Cerebellar cortex (tissue), 1 donor: Measurements from ENCODE around the gene OR6A2.

Source experiments
- DNase-seq: peaks from one replicate; pipeline ENCODE4 v3.0.0-alpha.2; 2015; ENCODE audit warnings: low spot score

The OR6A2 gene

DNA sequence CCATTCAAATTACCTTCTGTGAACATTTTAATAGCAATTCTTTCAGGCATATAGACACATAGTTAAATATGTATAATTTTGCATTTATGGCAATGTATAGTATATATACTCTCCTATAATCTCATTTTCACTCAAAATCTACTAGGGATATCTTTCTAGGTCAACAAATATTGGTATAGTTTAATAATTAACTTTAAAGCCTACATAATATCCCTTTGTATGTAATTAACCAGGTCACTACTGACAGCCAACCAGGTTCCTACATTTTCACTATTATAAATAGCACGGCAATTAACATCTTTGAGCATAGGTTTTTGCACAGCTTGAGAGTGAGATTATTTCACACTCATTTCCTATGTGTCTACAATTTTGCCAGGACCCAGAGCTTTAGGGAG is 43.5 kb downstream of the OR6A2 start:
- no peak for DNase-seq

DNA sequence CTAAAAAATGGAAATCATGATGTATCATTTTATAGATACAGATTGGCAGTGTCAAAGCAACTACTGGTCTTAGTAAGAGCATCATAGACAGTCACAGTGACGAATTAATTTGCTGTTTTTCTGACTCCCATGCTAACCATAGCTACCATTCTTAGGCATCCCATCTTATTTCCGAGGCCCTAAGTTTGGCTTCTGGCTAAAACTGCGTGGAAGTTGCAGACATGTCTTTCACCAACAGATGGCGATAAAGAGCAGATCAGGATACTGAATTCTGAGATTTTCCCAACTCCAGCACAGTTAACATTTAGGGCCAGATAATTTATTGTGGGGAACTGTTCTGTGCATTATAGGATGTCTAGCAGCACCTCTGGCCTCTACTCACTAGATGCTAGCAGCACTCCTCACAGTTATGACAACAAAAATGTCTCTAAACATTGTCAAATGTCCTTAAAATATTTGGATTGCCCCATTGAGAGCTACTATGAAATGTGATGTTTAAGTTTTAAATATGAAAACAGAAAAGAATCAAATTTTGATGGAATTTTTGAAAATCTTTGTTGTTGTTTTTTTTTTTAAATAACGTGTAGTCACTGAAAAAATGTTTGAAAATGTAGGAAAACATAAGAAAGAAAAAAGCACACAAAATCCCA is 44.1 kb downstream of the OR6A2 start:
- peak; percentile 49 for DNase-seq

DNA sequence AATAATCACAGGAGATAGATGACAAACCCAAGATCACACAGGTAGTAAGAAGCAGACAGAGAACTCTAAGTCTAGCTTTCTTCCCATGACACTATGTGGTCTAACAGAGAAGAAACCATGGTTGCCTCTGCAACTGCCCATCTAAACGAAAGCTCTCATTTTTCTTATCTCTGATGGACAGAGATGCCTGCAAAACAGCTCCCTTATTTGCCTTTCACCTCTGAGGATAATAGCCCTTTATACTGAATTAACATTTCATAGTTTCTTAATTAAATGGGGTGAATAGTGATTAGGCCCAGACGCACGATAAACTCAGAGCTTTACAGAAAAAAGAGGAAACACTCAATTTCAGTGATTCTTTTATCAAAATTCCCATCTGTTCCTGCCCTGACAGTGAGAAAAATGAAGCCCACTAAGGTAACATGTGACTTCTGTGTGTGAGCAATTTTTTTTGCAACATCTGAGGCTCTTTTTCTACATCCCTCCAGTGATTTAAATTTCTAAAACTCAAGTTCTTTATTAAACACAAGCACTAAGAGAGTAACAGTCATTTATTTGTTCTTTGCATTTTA is 52.3 kb downstream of the OR6A2 start:
- DNase-seq, result no peak

DNA sequence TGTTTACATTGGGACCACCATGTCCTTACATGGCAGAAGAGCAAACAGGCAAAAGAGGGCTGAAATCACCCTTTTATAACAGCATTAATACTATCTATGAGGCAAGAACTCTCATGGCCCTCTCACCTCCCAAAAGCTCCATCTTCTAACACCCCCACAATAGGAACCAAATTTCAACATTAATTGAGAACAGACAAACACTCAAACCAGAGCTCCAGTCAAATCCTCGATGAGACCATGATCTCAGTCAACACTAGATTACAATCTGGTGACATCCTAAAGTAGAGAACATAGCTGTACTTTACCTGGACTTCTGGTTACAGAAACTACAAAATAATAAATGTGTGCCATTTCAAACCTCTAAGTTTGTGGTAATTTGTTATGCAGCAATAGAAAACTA is 52.9 kb downstream of the OR6A2 start:
- no peak for DNase-seq

DNA sequence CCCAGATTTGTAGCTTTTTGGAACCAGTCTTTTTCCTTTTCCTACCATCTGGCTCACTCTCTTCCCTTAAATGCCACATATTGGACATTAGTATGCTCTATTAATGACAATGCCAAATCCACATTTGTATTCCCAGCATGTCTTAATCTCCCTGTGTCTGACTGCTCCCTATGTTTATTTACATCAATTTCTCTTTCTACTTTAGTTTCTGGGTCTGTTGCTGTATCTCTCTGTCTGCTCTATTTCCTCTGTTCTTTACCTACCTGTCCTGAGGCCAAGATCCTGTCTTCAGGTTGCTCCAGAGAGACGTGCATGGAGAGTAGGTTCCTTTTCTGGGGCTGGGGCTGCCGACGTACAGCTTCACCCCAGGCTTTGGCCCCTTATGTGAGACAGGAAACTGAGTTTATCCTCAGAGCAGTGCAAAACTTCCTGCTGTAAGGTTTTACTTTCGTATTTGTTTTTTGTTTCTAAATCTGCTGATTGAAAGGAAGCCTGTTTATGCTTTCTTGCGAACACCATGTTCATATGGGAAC is 53.3 kb downstream of the OR6A2 start:
- DNase-seq, result peak; percentile 51

DNA sequence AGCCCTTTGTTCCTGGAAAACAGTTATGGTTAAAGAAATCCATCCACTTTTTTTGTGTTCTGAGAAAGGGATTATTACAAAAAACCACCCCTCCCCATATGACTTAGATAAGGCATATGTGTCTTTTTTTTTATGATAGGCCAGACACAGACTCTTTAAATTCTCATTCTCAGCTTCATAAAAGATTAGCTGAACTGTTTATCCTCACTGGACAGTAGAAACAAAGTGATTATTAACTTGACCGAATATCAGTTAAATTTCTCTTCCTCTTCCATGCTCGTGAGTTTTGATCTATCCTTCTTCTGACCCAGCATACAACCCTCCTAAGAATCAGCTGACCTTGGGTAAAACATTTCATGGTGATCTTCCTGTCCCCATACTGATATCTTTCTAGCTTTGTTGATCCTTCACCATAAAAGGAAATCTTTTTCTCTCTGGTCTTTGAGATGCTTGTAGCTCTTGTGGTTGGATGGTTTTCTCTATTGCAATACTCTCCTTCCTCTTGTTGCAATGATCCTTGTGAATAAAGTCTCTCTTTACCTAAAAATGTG is 53.9 kb downstream of the OR6A2 start:
- no peak for DNase-seq

DNA sequence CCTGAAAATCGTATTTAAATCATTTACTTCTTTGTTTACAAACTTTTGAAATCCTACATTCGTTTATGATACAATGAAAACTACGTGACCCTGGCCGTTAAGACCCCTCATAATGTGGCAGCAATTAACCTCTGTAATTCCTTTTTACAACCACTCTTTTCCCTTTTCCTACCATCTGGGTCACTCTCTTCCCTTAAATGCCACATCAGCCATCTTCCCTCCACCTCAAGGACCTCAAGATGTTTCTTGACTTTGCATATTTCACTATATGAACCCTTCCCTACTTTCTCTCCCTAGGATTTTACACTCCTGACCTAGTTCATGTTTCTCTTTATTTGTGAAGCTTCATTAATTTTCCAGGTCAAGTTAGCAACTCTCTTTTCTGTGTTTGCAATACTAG is 54.5 kb downstream of the OR6A2 start:
- no peak for DNase-seq

DNA sequence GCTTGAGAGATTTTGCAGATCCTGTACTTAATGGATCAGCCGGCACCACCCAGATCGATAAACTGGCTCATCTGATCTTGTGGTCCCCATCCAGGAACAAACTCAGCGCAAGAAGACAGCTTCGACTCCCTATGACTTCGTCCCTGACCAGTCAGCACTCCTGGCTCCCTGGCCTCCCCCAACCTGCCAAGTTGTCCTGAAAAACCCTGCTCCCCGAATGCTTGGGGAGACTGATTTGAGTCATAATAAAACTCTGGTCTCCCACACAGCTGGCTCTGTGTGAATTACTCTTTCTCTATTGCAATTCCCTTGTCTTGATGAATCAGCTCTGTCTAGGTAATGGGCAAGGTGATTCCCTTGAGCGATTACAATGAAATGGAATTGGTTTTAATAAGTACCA is 57.2 kb downstream of the OR6A2 start:
- no peak for DNase-seq
